Sigmoid colon (tissue), 7 donors: Measurements from ENCODE around the gene OPCML. TPM values are rescaled to one million over a fixed set of nuclear protein-coding genes. Genes with fewer than 3 reads are reported as not detected.

Experiments used
- DNase-seq: peaks from one replicate; pipeline ENCODE4 v3.0.0-alpha.2; 2019
- H3K27ac ChIP-seq, 4 donors: fragments of 200-600 bp; sonication (generic); one replicate each; pipeline ENCODE4 v1.5.1; 2016 to 2019; ENCODE audit warnings: mild to moderate bottlenecking in 1 of 4
- H3K27me3 ChIP-seq, 3 donors: fragments of 200-600 bp; sonication (generic); one replicate each; pipeline ENCODE4 v1.5.1; 2019; ENCODE audit warnings: mild to moderate bottlenecking in 1 of 3
- H3K36me3 ChIP-seq, 4 donors: fragments of 200-600 bp; sonication (generic); one replicate each; pipeline ENCODE4 v1.5.1; 2016 to 2019
- H3K4me1 ChIP-seq, 4 donors: fragments of 200-600 bp; sonication (generic); one replicate each; pipeline ENCODE4 v1.5.1; 2017 to 2019
- H3K4me3 ChIP-seq, 4 donors: fragments of 200-600 bp; sonication (generic); one replicate each; pipeline ENCODE4 v1.5.1; 2017 to 2019; ENCODE audit warnings: mild to moderate bottlenecking in 2 of 4, moderate library complexity in 1 of 4
- H3K9me3 ChIP-seq, 4 donors: fragments of 200-600 bp in 3 of 4; sonication (generic) in 3 of 4; one replicate each; pipeline versions ENCODE4 v1.5.1 to v1.6.1; 2013 to 2019
- EP300 ChIP-seq, 4 donors: sonication (generic); formaldehyde crosslinking; IDR thresholded peaks; one replicate each; pipeline ENCODE4 v1.6.1; 2017; ENCODE audit warnings: antibody characterized with exemption in 4 of 4
- POLR2A ChIP-seq, 2 donors: fragments of 450-650 bp; IDR thresholded peaks; one replicate each; pipeline ENCODE4 v1.6.1; 2016; ENCODE audit warnings: antibody characterized with exemption in 2 of 2, mild to moderate bottlenecking in 2 of 2, moderate library complexity in 2 of 2
- POLR2AphosphoS5 ChIP-seq, 4 donors: sonication (generic); formaldehyde crosslinking; IDR thresholded peaks; one replicate each; pipeline ENCODE4 v1.6.1; 2017; ENCODE audit warnings: antibody characterized with exemption in 4 of 4
- WGBS, 2 donors: extraction: QIAGEN DNeasy Blood & Tissue Kit; methylation state at CpG; one replicate each; pipeline ENCODE4 v1.1.7; 2013; 5-methylcytosine and 5-hydroxymethylcytosine counted together
- intact Hi-C: fragments of 100-400 bp; cut with DNase I; formaldehyde crosslinking; loops from one replicate; pipeline ENCODE4 v1.15.1; 2023
- polyA plus RNA-seq, 3 donors: library from polyadenylated mRNA; stranded (reverse); fragments of 200-250 nt; gene quantifications; one replicate each; pipeline ENCODE4 v1.2.3, GENCODE V29; 2013
- total RNA-seq, 4 donors: library from RNA; depleted of rRNA; stranded (reverse); fragments of >200 nt; gene quantifications; one replicate each; pipeline ENCODE4 v1.1.0, GENCODE V29; 2016
- TF ChIP-seq, protein P1 (sequence below), 4 experiments: fragments of 450-650 bp in 3 of 4; fragments of 200-600 bp in 1 of 4; IDR thresholded peaks; one replicate each; pipeline ENCODE4 v1.5.1; 2016 to 2019; ENCODE audit warnings: antibody characterized with exemption in 4 of 4, mild to moderate bottlenecking in 3 of 4, moderate library complexity in 2 of 4
- donor health status: healthy with polysubstance abuse.
- donor health status: Bipolar disorder and iron deficiency.
- donor health status: healthy.

Gene OPCML
- total and polyA plus RNA-seq, 7 donors = under 0.01 to 0.14 (median 0.03) TPM; not detected in 4

DNA sequence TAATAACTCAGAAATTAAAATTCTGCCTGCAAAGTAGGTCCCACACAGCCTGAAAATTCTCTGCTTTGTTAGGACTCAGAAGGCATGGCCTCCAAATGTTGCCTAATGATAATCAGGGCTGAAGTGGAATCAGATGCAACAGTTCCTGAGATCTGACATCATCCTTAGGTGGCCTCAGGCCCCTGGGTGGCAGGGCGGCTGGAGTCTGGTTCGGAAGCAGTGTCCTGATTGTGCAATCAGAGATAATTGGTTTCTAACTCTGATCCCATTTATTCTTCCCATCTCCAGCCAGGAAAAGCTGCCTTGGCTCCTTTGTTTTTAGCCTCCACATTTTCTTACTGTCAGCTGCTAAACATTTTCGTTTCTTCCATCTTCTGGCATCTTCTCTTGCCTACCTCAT lies 399.3 kb downstream of the OPCML start:
- TF ChIP-seq POLR2AphosphoS5 (IDR thresholded peaks at IDR 0.05) = no peak
- no peak for TF ChIP-seq EP300 (IDR thresholded peaks at IDR 0.05)
- no peak for TF ChIP-seq POLR2A (IDR thresholded peaks at IDR 0.05)
- TF ChIP-seq, protein P1, sequence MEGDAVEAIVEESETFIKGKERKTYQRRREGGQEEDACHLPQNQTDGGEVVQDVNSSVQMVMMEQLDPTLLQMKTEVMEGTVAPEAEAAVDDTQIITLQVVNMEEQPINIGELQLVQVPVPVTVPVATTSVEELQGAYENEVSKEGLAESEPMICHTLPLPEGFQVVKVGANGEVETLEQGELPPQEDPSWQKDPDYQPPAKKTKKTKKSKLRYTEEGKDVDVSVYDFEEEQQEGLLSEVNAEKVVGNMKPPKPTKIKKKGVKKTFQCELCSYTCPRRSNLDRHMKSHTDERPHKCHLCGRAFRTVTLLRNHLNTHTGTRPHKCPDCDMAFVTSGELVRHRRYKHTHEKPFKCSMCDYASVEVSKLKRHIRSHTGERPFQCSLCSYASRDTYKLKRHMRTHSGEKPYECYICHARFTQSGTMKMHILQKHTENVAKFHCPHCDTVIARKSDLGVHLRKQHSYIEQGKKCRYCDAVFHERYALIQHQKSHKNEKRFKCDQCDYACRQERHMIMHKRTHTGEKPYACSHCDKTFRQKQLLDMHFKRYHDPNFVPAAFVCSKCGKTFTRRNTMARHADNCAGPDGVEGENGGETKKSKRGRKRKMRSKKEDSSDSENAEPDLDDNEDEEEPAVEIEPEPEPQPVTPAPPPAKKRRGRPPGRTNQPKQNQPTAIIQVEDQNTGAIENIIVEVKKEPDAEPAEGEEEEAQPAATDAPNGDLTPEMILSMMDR (IDR thresholded peaks at IDR 0.05) = no peak
- Histone ChIP-seq H3K9me3 (no peaks in the 10 kb centered on the region), H3K27ac (no peak overlapping the region), H3K36me3 (no peaks in the 10 kb centered on the region), H3K27me3 (peaks cover 0 to 29% (median 0%) of the 10 kb centered on the region in 3 donors), H3K4me3 (no peak overlapping the region), H3K4me1 (no peaks in the 10 kb centered on the region)
- intact Hi-C loops = loop anchor here (5.0 to 10.0 kb wide), 3 partner anchors 412 to 689 kb away; no protein-coding TSS in a partner anchor
- no peak for DNase-seq
- WGBS, 2 donors = 70 to 77% methylated on average over 3 of the region's 3 CpGs

DNA sequence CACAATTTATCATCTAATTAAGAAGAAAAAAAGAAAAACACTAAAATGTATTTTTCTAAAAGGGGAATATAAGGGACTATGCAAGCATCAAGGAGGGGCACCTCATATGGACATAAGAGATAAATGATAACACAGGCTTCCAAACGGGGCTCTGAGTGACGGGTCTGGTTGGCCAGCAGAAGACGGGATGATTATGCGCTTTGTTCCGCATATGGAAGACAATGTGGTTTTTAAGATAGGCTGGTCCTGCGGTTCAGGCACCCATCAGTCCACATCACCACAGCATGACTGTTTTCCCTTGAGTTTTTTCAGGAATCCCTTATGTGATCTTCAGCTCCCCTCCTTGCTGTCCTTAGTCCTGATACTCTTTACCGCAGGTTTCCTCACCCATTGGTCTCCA lies 404.6 kb downstream of the OPCML start:
- no peak for DNase-seq
- H3K27me3 ChIP-seq = peaks cover 0 to 22% (median 0%) of the 10 kb centered on the region in 3 donors
- H3K4me3 ChIP-seq = no peak overlapping the region
- intact Hi-C loops = no loop called here
- WGBS, 2 donors = 81 to 87% methylated on average over 7 of the region's 7 CpGs
- H3K27ac ChIP-seq = no peak overlapping the region
- H3K4me1 ChIP-seq = no peaks in the 10 kb centered on the region
- TF ChIP-seq POLR2A (IDR thresholded peaks at IDR 0.05) (no peak), POLR2AphosphoS5 (IDR thresholded peaks at IDR 0.05) (no peak), EP300 (IDR thresholded peaks at IDR 0.05) (no peak)
- TF ChIP-seq, protein P1 (IDR thresholded peaks at IDR 0.05) = no peak
- no peaks in the 10 kb centered on the region for H3K9me3 ChIP-seq
- H3K36me3 ChIP-seq = no peaks in the 10 kb centered on the region

DNA sequence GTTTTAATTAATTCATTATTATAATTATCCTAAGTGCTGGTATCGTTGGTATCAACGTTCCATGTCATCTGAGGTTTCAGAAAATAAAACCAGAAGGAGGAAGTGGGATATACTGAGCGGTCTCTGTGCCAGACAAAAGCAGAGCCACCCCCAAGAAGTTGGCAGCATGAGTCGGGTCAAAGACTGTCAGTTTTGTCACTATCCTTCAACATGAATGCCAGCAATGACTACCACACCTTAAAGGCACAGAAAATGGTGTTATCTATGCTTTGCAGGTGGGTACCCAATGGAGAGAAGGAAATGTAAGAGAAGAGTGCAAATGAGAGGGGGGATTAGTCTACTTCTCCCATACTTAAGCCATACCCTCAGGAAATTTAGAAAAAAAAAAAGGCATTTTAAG lies 408.5 kb downstream of the OPCML start:
- Histone ChIP-seq H3K4me1 (no peaks in the 10 kb centered on the region), H3K9me3 (no peaks in the 10 kb centered on the region), H3K27ac (no peak overlapping the region), H3K27me3 (peaks cover 0 to 14% (median 0%) of the 10 kb centered on the region in 3 donors), H3K4me3 (no peak overlapping the region), H3K36me3 (no peaks in the 10 kb centered on the region)
- intact Hi-C loops = no loop called here
- WGBS, 2 donors = 42 to 52% methylated on average over 4 of the region's 4 CpGs
- TF ChIP-seq, protein P1 (IDR thresholded peaks at IDR 0.05) = no peak
- TF ChIP-seq POLR2AphosphoS5 (IDR thresholded peaks at IDR 0.05) (no peak), POLR2A (IDR thresholded peaks at IDR 0.05) (no peak), EP300 (IDR thresholded peaks at IDR 0.05) (no peak)
- no peak for DNase-seq

DNA sequence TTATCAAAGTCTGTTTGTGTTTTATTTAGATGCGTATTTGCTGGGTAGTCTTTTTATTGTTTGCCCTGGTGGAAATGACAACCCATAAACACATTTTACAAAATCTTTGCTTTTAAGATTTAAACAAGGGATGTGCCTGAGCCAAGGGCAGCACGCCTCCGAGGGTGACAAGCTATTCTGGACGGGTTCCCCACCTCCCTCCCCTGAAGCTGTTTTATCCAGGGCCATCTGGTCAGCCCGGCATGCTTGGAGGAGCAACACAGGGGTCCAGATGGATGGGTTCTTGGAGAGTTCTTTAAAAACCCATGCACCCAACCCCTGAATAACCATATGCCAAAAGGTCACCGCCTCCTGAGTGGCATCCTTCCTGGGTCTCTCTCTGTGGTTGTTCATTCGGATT lies 408.9 kb downstream of the OPCML start:
- Histone ChIP-seq H3K27ac (no peak overlapping the region), H3K9me3 (no peaks in the 10 kb centered on the region), H3K27me3 (peaks cover 0 to 11% (median 0%) of the 10 kb centered on the region in 3 donors), H3K36me3 (no peaks in the 10 kb centered on the region), H3K4me3 (no peak overlapping the region), H3K4me1 (no peaks in the 10 kb centered on the region)
- TF ChIP-seq POLR2AphosphoS5 (IDR thresholded peaks at IDR 0.05) (no peak), EP300 (IDR thresholded peaks at IDR 0.05) (no peak), POLR2A (IDR thresholded peaks at IDR 0.05) (no peak)
- TF ChIP-seq, protein P1 (IDR thresholded peaks at IDR 0.05) = no peak
- DNase-seq = no peak
- WGBS, 2 donors = 68% methylated on average over 7 of the region's 7 CpGs
- intact Hi-C loops = no loop called here

DNA sequence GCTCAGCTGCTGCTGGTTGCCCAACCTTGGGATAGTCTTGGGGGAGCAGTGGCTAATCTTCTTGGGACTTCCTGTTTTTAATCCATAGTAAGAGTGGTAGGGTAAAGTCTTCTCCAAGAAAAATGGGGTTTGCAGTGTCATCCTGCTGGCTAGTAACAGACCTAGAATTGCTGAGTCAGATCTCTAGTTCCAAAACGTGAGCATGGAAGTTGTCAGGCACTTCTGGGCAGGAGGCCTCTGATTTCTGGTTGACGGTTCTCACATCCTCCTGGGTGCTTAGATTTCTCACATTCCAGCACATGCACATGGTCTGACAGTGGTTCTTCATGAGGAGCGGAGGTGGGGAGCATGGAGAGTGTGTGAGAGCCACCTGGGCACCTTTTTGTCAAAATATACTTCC lies 410.0 kb downstream of the OPCML start:
- H3K36me3 ChIP-seq = no peaks in the 10 kb centered on the region
- peaks cover 0 to 6% (median 0%) of the 10 kb centered on the region in 3 donors for H3K27me3 ChIP-seq
- intact Hi-C loops = no loop called here
- WGBS, 2 donors = 24 to 52% methylated on average over 3 of the region's 3 CpGs
- no peak overlapping the region for H3K27ac ChIP-seq
- H3K4me1 ChIP-seq = no peaks in the 10 kb centered on the region
- TF ChIP-seq POLR2AphosphoS5 (IDR thresholded peaks at IDR 0.05) = no peak
- no peak for TF ChIP-seq POLR2A (IDR thresholded peaks at IDR 0.05)
- TF ChIP-seq EP300 (IDR thresholded peaks at IDR 0.05) = no peak
- TF ChIP-seq, protein P1 (IDR thresholded peaks at IDR 0.05) = no peak
- no peak overlapping the region for H3K4me3 ChIP-seq
- DNase-seq = no peak
- no peaks in the 10 kb centered on the region for H3K9me3 ChIP-seq
